HG02763 (cell line): ENCODE data around the gene TBC1D1.

ENCODE experiments used
- ATAC-seq: cut with Tn5 transposase; IDR thresholded peaks from one replicate; pipeline ENCODE4 v1.9.1; 2021; ENCODE audit warnings: mild to moderate bottlenecking, moderate library complexity; ENCODE audit not compliant: unreplicated experiment

The TBC1D1 gene

DNA sequence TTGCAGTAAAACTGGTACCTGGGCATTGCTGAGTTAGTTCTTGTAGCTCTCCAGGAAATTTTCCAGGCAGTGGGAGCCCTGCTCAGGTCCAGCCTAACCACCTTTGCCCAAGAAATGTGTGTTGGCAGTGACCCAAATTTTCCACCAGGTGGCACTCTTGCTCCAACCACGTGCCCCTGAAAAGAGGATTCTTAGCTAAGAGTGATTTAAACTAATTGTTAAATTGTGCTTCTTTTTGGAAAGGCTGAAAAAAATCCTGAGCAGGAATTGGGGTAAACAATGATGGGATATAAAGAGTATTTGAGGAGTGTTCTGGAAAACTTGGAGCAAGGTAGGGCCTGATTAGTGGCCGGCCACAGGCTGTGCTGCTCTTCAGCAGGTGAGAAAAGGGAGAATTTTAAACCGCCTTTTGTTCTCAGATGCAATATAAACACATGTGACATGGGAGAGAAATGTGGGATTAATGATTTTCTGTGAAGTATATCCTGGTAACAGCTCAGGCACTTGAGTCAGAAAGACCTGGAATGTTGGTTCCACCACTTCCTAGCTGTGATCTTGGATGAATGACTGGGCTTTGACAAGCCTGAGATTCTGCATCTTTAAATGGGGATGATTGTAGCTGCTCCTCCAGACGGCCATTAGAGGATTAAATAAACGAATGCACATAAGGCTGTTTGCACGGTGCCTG, 288.9 kb downstream of the TBC1D1 start:
- ATAC-seq, result no peak

DNA sequence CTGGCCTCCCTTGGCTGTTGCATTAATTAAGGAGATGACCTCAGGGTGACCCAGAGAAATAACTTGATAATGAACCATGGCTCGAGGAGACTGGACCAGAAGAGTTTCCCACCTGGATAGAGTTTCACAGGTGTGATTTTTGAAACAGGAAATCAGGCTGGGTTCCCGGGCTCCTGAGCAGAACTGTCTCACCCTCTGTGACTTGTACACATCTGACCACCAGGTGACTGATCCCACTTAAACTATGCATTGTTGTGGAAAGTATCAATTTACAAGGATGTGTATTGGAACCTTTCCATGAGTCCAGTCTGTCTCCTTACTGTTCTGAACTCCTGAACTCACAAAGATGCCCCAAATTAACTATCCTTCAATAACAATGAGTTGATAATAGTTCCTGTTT, 289.6 kb downstream of the TBC1D1 start:
- no peak for ATAC-seq

DNA sequence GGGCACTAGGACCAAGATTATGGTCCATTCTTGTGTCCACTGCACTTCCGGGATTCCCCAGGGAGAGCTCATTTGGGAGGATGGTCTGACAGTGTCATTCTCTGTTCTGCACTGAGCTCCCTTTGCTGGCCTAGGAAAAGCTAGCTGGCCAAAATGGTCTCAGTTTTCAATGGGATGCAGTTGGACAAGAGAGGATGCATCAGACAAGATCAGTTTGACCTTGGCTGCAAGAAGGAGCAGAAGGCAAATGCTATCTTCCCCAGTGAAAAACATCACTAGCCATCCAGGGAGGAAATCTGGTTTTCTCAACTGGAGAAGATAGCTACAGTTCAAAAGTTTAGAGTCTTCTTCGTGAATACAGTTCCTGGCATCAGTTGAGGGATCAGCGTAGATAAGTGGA, 290.4 kb downstream of the TBC1D1 start:
- ATAC-seq, result no peak

- ATAC-seq, result no peak
These were observed 291.6 kb downstream of the TBC1D1 start for GRCh38 chr4:38182334-38182998.

DNA sequence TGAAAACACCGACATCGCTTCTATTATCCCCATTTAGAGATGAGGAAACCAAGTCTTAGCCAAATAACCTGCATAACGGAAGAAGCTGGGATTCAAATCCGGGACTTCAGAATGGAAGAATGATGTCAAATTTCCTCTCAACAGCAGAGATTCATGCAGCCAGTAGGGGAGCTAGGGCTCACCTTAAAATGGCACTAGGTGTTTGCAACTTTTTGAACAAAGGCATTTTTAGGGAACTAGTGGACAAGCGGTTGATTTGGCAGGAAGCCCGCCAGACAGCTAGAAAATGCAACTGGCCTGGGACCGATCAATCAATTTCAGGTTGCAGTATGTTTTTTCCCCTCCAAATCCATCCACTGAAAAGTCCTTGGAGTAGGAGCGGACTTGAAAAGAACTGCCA, 293.5 kb downstream of the TBC1D1 start:
- no peak for ATAC-seq

GRCh38 chr4:38185406-38186144, 294.7 kb downstream of the TBC1D1 start:
- ATAC-seq, result no peak

GRCh38 chr4:38188136-38188535, 297.3 kb downstream of the TBC1D1 start:
- no peak for ATAC-seq

DNA sequence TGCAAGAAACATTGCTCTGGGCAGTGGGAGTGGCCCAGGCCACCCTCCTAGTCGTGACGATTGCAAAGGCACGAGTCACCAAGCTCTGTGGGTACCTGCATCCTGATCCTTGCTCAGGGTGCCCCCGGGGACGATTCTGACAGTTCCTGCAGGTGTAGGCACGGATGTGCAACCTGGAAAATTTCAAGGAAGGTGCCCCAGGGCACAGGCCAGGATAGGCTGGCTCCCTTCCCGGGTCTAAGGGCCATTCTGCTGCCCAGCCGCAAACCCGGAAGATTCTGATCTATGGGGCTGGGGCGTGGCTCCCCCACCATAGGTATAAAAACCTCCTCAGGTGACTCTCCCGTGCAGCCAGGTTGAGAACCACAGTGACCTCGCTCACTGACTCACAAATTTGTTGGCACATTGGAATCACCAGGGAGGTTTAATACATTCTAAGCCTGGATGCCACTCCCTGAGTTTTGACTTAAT, 297.8 kb downstream of the TBC1D1 start:
- no peak for ATAC-seq
